ENCODE measurements around the gene RNF222. TPM values are rescaled to one million over a fixed set of nuclear protein-coding genes. Genes with fewer than 3 reads are reported as not detected.

Gene RNF222, protein sequence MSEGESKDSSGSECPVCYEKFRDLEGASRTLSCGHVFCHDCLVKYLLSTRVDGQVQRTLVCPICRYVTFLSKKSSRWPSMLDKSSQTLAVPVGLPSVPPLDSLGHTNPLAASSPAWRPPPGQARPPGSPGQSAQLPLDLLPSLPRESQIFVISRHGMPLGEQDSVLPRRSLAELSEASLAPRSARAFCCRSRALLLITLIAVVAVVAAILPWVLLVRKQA
- under 1 TPM in 3 of 4 donors, not detected in 1; 0.06 to 0.11 (median 0.06) TPM for polyA plus RNA-seq (ENCODE audit: insufficient read length in 4 of 4)

DNA sequence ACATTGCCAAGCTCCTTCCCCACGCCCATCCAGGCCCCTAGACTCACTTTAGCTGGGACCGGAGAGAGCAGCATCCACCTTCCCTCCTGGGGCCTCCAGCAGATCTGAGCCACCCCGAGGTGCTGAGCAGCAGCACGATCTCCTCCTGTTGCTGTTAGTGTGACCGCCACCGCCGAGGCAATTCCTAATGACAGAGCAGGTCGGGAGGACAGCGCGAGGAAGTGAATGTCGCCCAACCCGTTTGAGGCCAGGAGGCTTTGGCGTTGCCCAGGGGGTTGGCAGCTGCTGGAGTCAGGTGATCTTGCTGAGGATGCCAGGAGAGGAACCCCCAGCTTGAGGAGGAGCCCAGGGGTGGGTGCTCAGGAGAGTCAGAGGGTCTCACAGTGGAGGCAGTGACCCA, at the start of gene RNF222:
Gene RNF222 (minus strand): TSS at position 192 of the 400 bp plus-strand sequence. CDS start 4,366 bp downstream, outside the sequence.
- no peak for DNase-seq (ENCODE audit: low read depth in 4 of 4, low spot score in 3 of 4)

- DNase-seq (ENCODE audit: low read depth in 4 of 4, low spot score in 3 of 4) = no peak
Observed at GRCh38 chr17:8445536-8445935, 47.9 kb upstream of the RNF222 start.

- no peak for DNase-seq (ENCODE audit: low read depth in 4 of 4, low spot score in 3 of 4)
Observed at GRCh38 chr17:8444494-8444893, 46.9 kb upstream of the RNF222 start.

- no peak for DNase-seq (ENCODE audit: low read depth in 4 of 4, low spot score in 3 of 4)
Observed at GRCh38 chr17:8443756-8444155, 46.1 kb upstream of the RNF222 start.

- no peak for DNase-seq (ENCODE audit: low read depth in 4 of 4, low spot score in 3 of 4)
Observed at GRCh38 chr17:8442310-8442709, 44.7 kb upstream of the RNF222 start.

- no peak for DNase-seq (ENCODE audit: low read depth in 4 of 4, low spot score in 3 of 4)
Observed at GRCh38 chr17:8441690-8442089, 44.1 kb upstream of the RNF222 start.

GRCh38 chr17:8439681-8440080, 42.1 kb upstream of the RNF222 start:
- DNase-seq (ENCODE audit: low read depth in 4 of 4, low spot score in 3 of 4) = no peak

DNA sequence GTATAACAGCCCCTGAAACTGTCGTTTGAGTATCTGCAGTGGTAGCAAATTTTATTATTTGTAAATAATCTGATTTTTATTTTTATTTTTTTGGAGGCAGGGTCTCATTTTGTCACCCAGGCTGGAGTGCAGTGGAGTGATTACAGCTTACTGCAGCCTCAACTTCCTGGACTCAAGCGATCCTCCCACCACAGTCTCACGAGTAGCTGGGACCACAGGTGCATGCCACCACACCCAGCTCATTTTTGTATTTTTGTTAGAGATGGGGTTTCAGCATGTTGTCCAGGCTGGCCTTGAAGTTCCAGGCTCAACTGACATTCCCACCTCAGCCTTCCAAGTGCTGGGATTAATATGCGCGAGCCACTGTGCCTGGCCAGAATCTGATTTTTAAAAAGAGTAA, 40.8 kb upstream of the RNF222 start:
- DNase-seq (ENCODE audit: low read depth in 4 of 4, low spot score in 3 of 4) = no peak

DNA sequence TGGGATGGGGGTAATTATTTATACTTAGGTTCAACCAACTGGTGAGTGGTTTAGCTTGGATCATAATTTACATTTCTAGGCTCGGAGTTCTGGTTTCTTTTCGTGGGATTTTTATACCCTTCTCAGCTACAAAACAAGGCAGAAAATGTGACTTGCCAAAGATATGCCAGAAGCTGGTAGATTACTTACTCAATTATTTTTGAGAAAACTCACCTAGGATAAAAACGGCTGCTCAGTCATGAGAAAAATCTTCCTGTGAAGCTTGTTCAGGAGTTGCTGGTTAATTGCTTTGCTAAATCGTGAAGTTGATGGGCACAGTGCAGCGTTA, 39.2 kb upstream of the RNF222 start:
- DNase-seq (ENCODE audit: low read depth in 4 of 4, low spot score in 3 of 4) = no peak

DNA sequence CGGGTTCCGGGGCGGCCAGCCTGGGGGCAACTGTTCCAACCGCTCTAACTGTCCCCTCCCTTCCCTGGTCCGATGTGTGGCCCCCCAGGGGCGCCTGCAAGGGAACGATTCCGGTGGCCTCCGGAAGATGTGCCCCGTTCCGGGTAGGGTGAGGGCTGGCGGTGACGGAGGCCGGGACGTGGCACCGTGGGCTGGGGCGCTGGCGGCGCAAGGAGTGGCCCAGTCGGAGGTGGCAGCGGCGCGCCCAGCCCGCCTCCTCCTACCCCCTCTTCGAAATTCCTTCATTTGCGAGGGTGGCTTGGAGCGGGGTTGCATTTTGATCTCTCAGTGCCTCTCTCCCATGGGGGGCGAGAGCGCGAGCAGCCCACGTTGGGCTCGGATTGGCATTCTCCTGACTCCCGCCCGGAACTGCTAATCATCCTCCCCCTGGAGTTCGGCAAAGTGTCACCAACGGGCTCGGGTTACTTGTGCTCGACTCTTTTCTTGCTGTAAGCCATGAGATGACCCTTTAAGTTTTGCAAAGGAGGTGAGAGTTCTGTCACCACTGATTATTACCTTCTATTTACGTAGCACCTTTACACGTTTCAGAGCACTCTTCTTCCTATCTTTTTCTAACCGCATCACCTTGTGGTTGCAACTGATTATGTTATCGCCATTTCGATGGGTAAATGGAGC, 38.7 kb upstream of the RNF222 start:
- DNase-seq (ENCODE audit: low read depth in 4 of 4, low spot score in 3 of 4) = peak in 3 of 4 donors; percentile 37 to 65 (median 41)

DNA sequence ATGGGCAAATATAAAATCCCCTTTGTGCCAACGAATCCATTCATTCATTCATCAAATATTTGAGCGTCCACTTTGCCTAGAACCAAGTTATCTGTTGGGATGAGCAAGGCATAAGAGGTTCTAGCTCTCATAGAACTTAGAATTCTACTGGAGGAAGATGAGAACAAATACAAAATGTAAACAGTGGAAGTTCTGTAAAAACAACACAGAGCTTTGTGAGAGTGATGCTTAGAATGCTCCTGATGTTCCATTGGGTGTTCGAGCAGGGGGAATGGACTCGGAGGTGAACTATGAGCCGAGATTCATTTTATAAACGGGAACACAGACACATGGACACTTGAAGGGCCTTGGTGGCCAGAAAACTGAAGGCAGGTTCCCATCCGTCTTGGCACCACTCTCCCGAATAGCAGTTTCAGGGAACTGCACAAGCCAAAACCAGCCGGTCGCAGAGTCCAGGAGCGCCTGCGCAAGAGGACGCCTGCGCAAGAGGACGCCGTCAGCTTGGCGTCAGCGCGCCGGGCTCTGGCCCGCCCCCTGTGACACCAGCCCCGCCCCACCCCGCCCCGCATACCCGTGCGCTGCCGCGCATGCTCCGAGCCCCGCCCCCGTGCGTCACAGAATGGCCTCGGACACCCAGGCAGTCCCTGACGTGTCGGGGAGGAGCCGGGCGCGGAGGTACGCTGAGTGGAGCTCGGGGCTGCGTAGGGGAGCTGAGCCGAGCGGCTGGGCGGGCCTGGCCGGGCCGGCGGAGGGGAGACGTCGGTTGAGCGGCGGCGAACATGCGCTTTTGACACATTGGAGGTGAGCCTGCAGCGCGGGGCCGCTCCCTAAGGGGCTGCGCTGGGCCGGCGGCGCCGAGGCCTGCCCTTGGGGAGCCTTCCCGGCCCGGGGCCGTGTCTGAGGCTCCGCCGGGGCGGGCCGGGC, 37.9 kb upstream of the RNF222 start, which contains the start of gene NDEL1:
Gene NDEL1 (plus strand): TSS at position 640 of the 924 bp plus-strand sequence. CDS start 8,388 bp downstream, outside the sequence.
- DNase-seq (ENCODE audit: low read depth in 4 of 4, low spot score in 3 of 4) = peak; percentile 93 to 98 (median 95)

DNA sequence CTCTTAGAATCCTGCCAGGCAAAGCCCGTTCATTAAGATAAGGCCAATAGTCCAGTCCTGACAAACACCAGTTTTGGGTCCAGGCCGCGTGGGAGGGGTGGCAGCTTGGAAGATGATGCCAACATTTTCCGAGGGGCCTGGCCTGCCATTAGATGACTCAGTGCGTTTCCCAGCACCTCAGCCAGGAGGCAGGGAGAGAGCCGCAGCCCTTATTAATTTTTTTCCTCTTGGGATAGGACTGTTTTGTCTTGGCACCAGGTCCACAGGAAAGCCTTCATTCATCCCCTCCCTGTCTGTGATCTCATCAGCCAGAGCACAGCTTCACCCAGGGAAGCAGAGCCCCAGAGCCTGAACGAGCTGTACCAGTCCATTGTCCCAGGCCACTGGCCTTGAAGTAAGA, 33.3 kb upstream of the RNF222 start:
- no peak for DNase-seq (ENCODE audit: low read depth in 4 of 4, low spot score in 3 of 4)

DNA sequence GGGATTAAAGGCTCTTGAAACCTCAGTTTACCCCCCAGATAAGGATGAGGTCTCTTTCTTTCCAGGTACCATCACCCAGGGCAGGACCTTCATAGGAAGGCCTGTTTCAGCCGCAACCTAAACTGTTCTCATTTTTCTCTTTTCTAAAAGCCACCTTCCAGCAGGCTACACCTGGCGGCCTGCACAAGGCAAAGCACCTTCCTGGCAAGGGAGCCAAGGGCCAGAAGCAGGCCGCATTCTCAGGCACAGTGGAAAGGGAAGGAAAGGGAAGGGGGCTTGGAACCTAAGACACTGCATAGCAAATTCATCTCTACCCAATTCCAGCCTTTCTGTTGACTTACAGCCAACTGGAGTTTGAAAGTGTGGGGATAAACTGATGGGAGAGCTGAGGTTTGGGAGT, 29.2 kb upstream of the RNF222 start:
- no peak for DNase-seq (ENCODE audit: low read depth in 4 of 4, low spot score in 3 of 4)

GRCh38 chr17:8426094-8426720, 28.6 kb upstream of the RNF222 start:
- no peak for DNase-seq (ENCODE audit: low read depth in 4 of 4, low spot score in 3 of 4)

- DNase-seq (ENCODE audit: low read depth in 4 of 4, low spot score in 3 of 4) = no peak
Observed at GRCh38 chr17:8421571-8421970, 23.9 kb upstream of the RNF222 start.

- peak in 3 of 4 donors; percentile 29 to 60 (median 49) for DNase-seq (ENCODE audit: low read depth in 4 of 4, low spot score in 3 of 4)
Observed at GRCh38 chr17:8420041-8420934, 22.7 kb upstream of the RNF222 start.

DNA sequence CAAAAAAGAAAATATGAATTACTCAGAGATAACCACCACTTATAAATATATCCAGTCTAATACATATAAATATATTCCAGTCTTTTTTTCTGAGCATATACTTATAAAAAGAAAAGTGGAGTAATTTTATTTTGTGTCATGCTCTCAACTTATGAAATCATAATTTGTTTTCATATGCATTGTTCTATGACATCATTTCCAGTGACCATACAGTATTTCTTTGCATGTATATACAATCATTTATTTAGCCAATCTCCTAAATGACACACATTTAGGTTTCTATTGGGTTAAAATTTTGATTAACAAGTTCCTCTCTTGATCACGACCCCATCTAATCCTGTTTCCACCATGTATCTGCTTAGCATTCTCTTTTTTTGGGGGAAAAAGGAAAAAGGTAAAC, 21.7 kb upstream of the RNF222 start:
- no peak for DNase-seq (ENCODE audit: low read depth in 4 of 4, low spot score in 3 of 4)

DNA sequence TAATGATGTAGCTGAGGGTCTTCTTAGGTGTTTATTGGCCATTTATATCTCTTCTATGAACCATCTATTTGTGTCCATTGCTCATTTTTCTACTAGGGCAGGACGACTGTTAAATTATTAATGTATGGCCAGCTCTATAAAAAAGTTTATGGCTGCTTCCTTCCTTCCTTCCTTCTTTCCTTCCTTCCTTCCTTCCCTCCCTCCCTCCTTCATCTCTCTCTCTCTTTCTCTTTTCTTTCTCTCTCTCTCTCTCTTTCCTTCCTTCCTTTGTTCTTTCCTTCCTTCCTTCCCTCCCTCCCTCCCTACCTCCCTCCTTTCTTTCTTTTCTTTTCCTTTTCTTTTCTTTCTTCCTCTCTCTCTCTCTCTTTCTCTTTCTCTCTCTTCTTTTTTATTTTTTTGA, 20.8 kb upstream of the RNF222 start:
- no peak for DNase-seq (ENCODE audit: low read depth in 4 of 4, low spot score in 3 of 4)

- no peak for DNase-seq (ENCODE audit: low read depth in 4 of 4, low spot score in 3 of 4)
Observed at GRCh38 chr17:8417806-8418205, 20.2 kb upstream of the RNF222 start.

GRCh38 chr17:8413938-8414337, 16.3 kb upstream of the RNF222 start:
- DNase-seq (ENCODE audit: low read depth in 4 of 4, low spot score in 3 of 4) = no peak
